SHP77 (cell line): Measurements from ENCODE around the gene NOC2L.

Experiments
- DNase-seq, 2 experiments: peaks; one replicate each; lab custom pipeline; 2025; lab: John Stamatoyannopoulos, UW

Gene NOC2L

GRCh38 chr1:942864-943533 lies 16.1 kb downstream of the NOC2L start:
- no peak for DNase-seq

DNA sequence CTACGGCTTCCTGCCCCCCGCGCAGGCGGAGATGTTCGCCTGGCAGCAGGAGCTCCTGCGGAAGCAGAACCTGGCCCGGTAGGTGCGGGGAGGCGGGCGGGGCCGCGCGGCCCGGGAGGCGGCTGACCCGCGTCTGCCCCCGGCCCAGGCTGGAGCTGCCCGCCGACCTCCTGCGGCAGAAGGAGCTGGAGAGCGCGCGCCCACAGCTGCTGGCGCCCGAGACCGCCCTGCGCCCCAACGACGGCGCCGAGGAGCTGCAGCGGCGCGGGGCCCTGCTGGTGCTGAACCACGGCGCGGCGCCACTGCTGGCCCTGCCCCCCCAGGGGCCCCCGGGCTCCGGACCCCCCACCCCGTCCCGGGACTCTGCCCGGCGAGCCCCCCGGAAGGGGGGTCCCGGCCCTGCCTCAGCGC lies 16.6 kb downstream of the NOC2L start:
- peak in 1 of 2 experiments; percentile 26 for DNase-seq

- peak; percentile 57 to 76 for DNase-seq
Measured at GRCh38 chr1:941588-942383, 17.3 kb downstream of the NOC2L start.

DNA sequence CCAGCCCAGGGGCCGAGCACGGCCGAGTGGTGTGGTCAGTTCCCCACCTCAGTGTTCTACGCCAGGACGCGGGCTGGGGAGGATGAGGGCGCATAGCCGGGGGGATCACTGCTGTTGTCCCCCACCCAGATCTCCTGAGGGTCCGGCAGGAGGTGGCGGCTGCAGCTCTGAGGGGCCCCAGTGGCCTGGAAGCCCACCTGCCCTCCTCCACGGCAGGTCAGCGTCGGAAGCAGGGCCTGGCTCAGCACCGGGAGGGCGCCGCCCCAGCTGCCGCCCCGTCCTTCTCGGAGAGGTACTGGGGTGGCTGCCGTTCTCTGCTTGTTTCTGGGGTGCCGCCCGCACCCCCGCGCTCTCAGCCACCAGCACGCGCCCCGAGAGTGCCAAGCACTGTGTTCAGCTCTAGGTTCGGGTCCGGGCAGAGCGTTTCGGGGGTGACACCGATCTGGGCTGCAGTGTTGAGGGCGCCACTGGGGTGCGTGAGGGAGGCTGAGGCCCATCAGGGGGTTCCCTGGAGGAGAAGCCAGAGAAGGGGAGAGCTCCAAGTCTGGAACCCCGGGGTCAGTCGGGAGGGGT lies 18.0 kb downstream of the NOC2L start:
- no peak for DNase-seq

GRCh38 chr1:940107-941014 lies 18.7 kb downstream of the NOC2L start:
- peak; percentile 60 to 62 for DNase-seq

- DNase-seq, result no peak
Measured at GRCh38 chr1:939511-940106, 19.4 kb downstream of the NOC2L start.

GRCh38 chr1:938711-939489 lies 20.2 kb downstream of the NOC2L start:
- peak in 1 of 2 experiments; percentile 27 for DNase-seq

- DNase-seq, result peak in 1 of 2 experiments; percentile 62
Measured at GRCh38 chr1:938088-938683, 20.9 kb downstream of the NOC2L start.

- DNase-seq, result no peak
Measured at GRCh38 chr1:937521-937920, 21.5 kb downstream of the NOC2L start.

GRCh38 chr1:936348-937264 lies 22.4 kb downstream of the NOC2L start:
- DNase-seq, result no peak

DNA sequence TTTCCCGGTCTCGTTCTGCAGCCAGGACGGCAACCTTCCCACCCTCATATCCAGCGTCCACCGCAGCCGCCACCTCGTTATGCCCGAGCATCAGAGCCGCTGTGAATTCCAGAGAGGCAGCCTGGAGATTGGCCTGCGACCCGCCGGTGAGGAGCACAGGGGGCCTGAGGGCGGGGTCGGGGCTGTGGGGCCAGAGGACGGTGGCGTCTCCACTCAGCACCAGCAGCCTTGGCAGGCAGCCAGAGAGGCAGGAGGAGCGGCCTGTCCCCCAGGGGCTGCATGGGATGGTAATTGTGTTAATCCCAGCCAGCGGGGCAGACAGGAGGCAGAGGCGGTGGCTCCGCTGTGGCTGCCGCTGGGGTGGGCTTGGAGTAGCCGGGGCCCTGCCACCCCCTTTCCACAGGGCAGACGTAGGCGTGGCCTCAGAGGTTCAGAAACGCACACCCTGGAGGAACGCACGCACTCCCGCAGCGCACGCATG lies 23.3 kb downstream of the NOC2L start:
- DNase-seq, result peak in 1 of 2 experiments; percentile 67

GRCh38 chr1:934991-935750 lies 23.9 kb downstream of the NOC2L start:
- no peak for DNase-seq

GRCh38 chr1:933603-933940 lies 25.5 kb downstream of the NOC2L start:
- DNase-seq, result no peak

GRCh38 chr1:932776-933602 lies 26.1 kb downstream of the NOC2L start:
- DNase-seq, result no peak

DNA sequence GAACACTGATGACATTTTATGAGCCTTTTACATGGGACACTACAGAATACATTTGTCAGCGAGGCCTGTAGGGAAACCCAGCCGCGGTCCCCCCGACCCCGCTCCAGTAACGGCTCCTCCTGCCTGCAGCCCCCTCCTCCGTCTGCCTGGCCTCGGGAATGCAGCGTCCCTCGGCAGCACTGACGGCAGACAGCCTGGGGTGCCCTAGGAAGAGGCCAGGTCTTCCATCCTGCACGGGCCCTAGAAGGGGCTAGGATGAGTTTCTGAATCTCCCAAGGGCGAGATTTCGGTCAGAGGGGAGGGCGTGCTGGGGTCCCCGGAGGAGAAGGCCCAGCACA lies 26.9 kb downstream of the NOC2L start:
- no peak for DNase-seq

DNA sequence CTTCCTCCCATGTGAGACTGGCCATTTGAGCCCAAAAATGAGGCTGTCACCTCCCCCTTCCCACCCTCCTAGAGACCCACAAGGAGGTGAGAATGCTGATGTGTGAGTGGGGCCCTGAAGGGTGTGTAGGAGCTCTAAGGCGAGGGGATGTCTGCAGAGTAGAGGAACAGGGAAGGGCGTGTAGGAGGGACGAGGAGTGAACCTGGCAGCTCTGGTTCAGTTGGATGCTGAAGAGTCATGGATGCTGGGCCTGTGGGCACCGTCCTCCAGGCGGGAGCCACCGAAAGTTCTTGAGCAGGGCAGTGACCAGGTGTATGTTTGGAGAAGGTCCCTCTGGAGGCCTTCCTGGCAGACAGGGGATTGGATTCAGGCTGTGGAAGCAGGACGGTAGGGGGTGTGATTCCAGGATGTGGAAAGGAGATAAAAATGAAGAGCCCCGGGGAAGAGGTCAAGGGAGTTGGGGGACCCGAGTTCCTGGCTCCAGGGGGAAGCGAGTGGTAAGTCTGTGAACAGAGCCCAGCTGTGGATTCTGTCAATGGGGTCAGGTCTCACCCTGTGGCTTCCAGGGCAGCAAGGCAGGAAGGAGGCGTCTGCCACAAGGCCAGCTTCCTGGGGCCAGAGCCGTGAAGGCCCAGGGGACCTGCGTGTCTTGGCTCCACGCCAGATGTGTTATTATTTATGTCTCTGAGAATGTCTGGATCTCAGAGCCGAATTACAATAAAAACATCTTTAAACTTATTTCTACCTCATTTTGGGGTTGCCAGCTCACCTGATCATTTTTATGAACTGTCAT lies 27.5 kb downstream of the NOC2L start:
- DNase-seq, result no peak

DNA sequence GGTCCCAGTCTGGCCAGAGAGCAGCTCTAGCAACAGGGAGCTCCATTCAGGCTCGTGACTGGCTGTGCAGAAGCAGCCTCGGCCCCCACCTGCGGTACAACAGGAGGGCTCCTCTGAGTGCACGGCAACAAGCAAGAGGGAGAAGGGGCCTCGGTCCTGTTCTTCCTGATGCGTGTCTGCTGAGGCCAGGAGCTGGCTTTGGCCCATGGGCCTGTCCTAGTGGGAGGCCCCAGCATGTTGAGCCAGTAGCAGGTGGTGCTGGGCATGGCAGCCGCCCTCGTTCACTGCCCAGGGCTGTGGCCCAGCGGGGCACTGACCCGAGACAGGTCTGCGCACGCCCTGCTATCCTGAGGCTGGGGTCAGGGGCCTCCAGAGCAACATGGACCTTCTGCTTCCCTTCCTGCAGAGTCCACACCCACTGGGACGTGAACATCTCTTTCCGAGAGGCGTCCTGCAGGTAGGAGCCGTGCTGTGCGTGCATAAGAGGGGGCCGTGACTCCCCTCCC lies 28.4 kb downstream of the NOC2L start:
- DNase-seq, result no peak
